Esophagus (tissue), 2 donors: Measurements from ENCODE around the gene CCDC160. TPM values are rescaled to one million over a fixed set of nuclear protein-coding genes. Genes with fewer than 3 reads are reported as not detected.

Experiments used
- H3K27ac ChIP-seq, 2 donors: one replicate each; pipeline ENCODE4 v1.5.1; 2013; ENCODE audit warnings: low read depth in 2 of 2, mild to moderate bottlenecking in 2 of 2, inconsistent platforms in 1 of 2, low read length in 1 of 2, moderate library complexity in 1 of 2
- H3K27me3 ChIP-seq, 2 donors: one replicate each; pipeline ENCODE4 v1.6.1; 2013; ENCODE audit warnings: low read length in 2 of 2, control low read depth in 1 of 2, mild to moderate bottlenecking in 1 of 2; ENCODE audit not compliant: insufficient read depth in 2 of 2, control insufficient read depth in 1 of 2
- H3K36me3 ChIP-seq, 2 donors: one replicate each; pipeline ENCODE4 v1.6.1; 2013; ENCODE audit warnings: low read length in 1 of 2; ENCODE audit not compliant: control insufficient read depth in 2 of 2, insufficient read depth in 2 of 2
- H3K4me1 ChIP-seq, 2 donors: one replicate each; pipeline ENCODE4 v1.6.1; 2013; ENCODE audit warnings: low read length in 1 of 2; ENCODE audit not compliant: control insufficient read depth in 2 of 2, insufficient read depth in 2 of 2
- H3K4me3 ChIP-seq, 2 donors: one replicate each; pipeline ENCODE4 v1.5.1; 2013; ENCODE audit warnings: low read length in 2 of 2, mild to moderate bottlenecking in 2 of 2, low read depth in 1 of 2, moderate library complexity in 1 of 2
- H3K9me3 ChIP-seq, 2 donors: one replicate each; pipeline ENCODE4 v1.6.1; 2013; ENCODE audit warnings: mild to moderate bottlenecking in 2 of 2, low read depth in 1 of 2, low read length in 1 of 2, moderate library complexity in 1 of 2; ENCODE audit not compliant: control insufficient read depth in 2 of 2, insufficient read depth in 1 of 2
- WGBS, 2 donors: extraction: QIAGEN DNeasy Blood & Tissue Kit; methylation state at CpG; one replicate each; pipeline ENCODE4 v1.1.7; 2013; 5-methylcytosine and 5-hydroxymethylcytosine counted together
- polyA plus RNA-seq, 2 donors: library from polyadenylated mRNA; stranded (reverse); fragments of 200-250 nt; gene quantifications; one replicate each; pipeline ENCODE4 v1.2.3, GENCODE V29; 2013
- donor health status: healthy with polysubstance abuse.
- donor health status: Bipolar disorder and iron deficiency.

Gene CCDC160
- polyA plus RNA-seq, 2 donors: 0.29 to 0.31 TPM

- no peaks in the 10 kb centered on the region for H3K9me3 ChIP-seq
- no peaks in the 10 kb centered on the region for H3K4me1 ChIP-seq
- no peaks in the 10 kb centered on the region for H3K27me3 ChIP-seq
- WGBS, 2 donors: 32 to 51% methylated on average over 1 of the region's 1 CpG
- no peaks in the 10 kb centered on the region for H3K36me3 ChIP-seq
- H3K27ac ChIP-seq: no peak overlapping the region
- no peak overlapping the region for H3K4me3 ChIP-seq
Observed at GRCh38 chrX:134241960-134242619, 5.1 kb downstream of the CCDC160 start.

DNA sequence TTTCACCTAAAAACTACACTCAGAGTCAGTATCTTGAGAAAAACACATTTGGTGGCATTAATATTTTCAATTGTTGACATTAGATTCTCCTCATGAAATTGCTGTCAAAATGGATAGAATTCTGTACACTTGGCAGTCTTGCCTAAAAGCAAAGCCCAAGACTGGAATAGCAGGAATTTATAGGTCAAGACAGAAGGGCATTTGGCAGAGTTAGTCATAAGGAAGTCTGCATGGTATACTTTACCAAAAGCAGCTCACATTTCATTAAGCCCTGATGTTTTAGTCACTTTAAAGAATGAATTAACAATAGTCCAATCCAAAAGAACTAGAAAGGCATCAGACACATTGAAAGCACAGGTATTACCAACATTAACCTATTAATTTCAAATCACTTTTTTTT lies 7.1 kb downstream of the CCDC160 start:
- no peaks in the 10 kb centered on the region for H3K9me3 ChIP-seq
- no peak overlapping the region for H3K27ac ChIP-seq
- H3K27me3 ChIP-seq: no peaks in the 10 kb centered on the region
- no peak overlapping the region for H3K4me3 ChIP-seq
- H3K36me3 ChIP-seq: no peaks in the 10 kb centered on the region
- H3K4me1 ChIP-seq: no peaks in the 10 kb centered on the region

GRCh38 chrX:134246282-134246681 lies 9.3 kb downstream of the CCDC160 start:
- H3K4me1 ChIP-seq: no peaks in the 10 kb centered on the region
- no peaks in the 10 kb centered on the region for H3K36me3 ChIP-seq
- no peaks in the 10 kb centered on the region for H3K9me3 ChIP-seq
- no peaks in the 10 kb centered on the region for H3K27me3 ChIP-seq
- H3K27ac ChIP-seq: no peak overlapping the region
- H3K4me3 ChIP-seq: no peak overlapping the region
- WGBS, 2 donors: 43 to 59% methylated on average over 7 of the region's 7 CpGs

GRCh38 chrX:134247492-134247891 lies 10.5 kb downstream of the CCDC160 start:
- H3K36me3 ChIP-seq: no peaks in the 10 kb centered on the region
- no peak overlapping the region for H3K4me3 ChIP-seq
- no peaks in the 10 kb centered on the region for H3K27me3 ChIP-seq
- no peaks in the 10 kb centered on the region for H3K4me1 ChIP-seq
- 63 to 70% methylated on average over 3 of the region's 3 CpGs for WGBS, 2 donors
- H3K27ac ChIP-seq: no peak overlapping the region
- no peaks in the 10 kb centered on the region for H3K9me3 ChIP-seq

DNA sequence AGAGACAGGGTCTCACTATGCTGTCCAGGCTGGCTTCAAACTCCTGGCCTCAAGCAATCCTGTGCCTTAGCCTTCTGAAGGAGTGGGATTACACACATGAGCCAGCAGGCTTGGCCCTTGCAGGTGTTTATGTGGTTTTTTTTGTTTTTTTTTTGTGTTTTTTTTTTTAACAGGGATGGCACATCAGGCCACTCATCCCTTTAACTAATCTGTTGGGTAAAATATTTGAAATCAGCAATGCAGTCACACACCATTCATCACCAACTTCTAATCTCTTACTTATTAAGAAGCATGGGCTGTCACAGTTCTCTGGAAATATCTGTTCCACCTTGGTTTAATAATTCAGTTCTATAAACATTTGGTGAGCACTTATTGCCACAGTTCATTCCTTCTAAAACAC lies 12.3 kb downstream of the CCDC160 start:
- Histone ChIP-seq H3K4me3 (no peak overlapping the region), H3K9me3 (no peaks in the 10 kb centered on the region), H3K27me3 (no peaks in the 10 kb centered on the region), H3K4me1 (no peaks in the 10 kb centered on the region), H3K27ac (no peak overlapping the region), H3K36me3 (no peaks in the 10 kb centered on the region)

DNA sequence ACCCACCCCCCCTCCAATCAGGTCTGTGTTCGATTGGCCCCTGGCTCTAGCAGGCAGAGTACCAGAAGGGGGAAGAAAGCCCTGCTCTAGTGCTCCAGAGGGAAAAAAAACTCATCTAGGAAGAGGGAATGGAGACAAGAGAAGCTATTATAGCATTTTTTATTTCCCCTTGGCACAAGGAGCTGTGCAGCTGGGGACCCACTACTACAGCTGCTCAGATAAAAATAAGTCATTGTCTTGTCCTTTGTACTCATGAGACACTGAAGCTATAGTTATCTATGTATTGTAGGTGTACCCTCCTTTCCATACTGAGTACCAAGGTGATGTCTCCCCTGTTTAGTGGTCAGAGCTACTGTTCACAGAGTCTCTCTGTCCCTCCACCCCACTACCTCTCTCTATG lies 14.3 kb downstream of the CCDC160 start:
- no peaks in the 10 kb centered on the region for H3K4me1 ChIP-seq
- no peaks in the 10 kb centered on the region for H3K36me3 ChIP-seq
- H3K27ac ChIP-seq: no peak overlapping the region
- H3K9me3 ChIP-seq: no peaks in the 10 kb centered on the region
- no peaks in the 10 kb centered on the region for H3K27me3 ChIP-seq
- WGBS, 2 donors: 36 to 61% methylated on average over 1 of the region's 1 CpG
- no peak overlapping the region for H3K4me3 ChIP-seq

GRCh38 chrX:134254511-134254910 lies 17.5 kb downstream of the CCDC160 start:
- no peaks in the 10 kb centered on the region for H3K27me3 ChIP-seq
- peak overlapping the region in 1 of 2 donors; percentile 33 for H3K27ac ChIP-seq

DNA sequence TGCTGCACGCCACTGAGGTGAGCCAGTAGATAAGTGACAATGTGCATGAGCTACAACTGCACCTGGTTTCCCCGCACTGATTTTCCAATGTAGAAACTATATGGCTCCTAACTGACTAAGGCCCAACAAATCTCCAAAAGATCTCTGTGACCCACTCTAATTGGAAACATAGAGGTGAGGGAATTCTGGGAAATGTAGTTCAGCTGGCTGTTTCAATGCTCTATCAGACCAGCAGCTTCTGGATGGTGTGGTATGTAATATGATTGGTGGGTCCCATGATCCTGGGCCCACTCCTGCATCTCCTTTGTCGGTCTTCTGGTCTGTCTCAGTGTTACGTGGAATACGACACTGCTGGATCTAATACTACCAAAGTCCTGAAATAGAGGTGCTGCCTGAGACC lies 18.6 kb downstream of the CCDC160 start:
- no peaks in the 10 kb centered on the region for H3K4me1 ChIP-seq
- no peaks in the 10 kb centered on the region for H3K9me3 ChIP-seq
- no peak overlapping the region for H3K27ac ChIP-seq
- 85 to 92% methylated on average over 5 of the region's 5 CpGs for WGBS, 2 donors
- H3K27me3 ChIP-seq: no peaks in the 10 kb centered on the region
- no peaks in the 10 kb centered on the region for H3K36me3 ChIP-seq
- H3K4me3 ChIP-seq: no peak overlapping the region

More at GRCh38 chrX:134254511-134254910, 17.5 kb downstream of the CCDC160 start:
- H3K4me1 ChIP-seq: no peaks in the 10 kb centered on the region
- H3K36me3 ChIP-seq: no peaks in the 10 kb centered on the region
- no peaks in the 10 kb centered on the region for H3K9me3 ChIP-seq
- no peak overlapping the region for H3K4me3 ChIP-seq

- 93 to 96% methylated on average over 2 of the region's 2 CpGs for WGBS, 2 donors
- Histone ChIP-seq H3K4me3 (no peak overlapping the region), H3K4me1 (no peaks in the 10 kb centered on the region), H3K36me3 (no peaks in the 10 kb centered on the region), H3K27me3 (no peaks in the 10 kb centered on the region), H3K27ac (no peak overlapping the region), H3K9me3 (no peaks in the 10 kb centered on the region)
Observed at GRCh38 chrX:134256684-134257083, 19.7 kb downstream of the CCDC160 start.

DNA sequence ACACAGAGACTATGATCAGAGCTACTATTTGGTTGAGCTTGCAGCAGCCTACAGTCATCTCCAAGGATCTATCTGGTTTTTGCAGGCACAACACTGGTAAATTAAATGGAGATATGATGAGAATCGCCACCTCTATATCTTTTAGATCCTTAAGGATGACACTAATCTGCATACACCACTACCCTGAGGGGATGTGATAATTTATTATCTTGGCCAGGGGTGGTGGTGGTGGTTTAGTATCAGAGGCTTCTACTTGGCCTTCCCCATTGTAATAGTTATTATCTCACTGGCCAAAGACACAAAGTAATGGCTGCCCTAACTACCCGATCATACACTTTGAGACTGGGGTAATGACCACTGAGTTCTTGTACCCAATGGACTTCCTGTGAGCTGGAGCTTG lies 21.2 kb downstream of the CCDC160 start:
- WGBS, 2 donors: 78 to 89% methylated on average over 2 of the region's 2 CpGs

More for the DNA sequence above, 21.2 kb downstream of the CCDC160 start:
- Histone ChIP-seq H3K36me3 (no peaks in the 10 kb centered on the region), H3K27me3 (no peaks in the 10 kb centered on the region), H3K4me1 (no peaks in the 10 kb centered on the region), H3K27ac (no peak overlapping the region), H3K9me3 (no peaks in the 10 kb centered on the region), H3K4me3 (no peak overlapping the region)
